Cardiac muscle cell (in vitro differentiated cells and primary cell): ENCODE data around the gene MACROD2. TPM values are rescaled to one million over a fixed set of nuclear protein-coding genes. Genes with fewer than 3 reads are reported as not detected.

Experiments
- DNase-seq, 2 donors: peaks; one replicate each; pipeline versions ENCODE4 v3.0.0 to v3.0.0-alpha.2; 2010 to 2017; ENCODE audit warnings: low read depth in 1 of 2, low spot score in 1 of 2
- H3K27ac ChIP-seq: fragments of 200-600 bp; sonication (generic); 2 replicates; pipeline ENCODE4 v1.5.1; 2016
- H3K27me3 ChIP-seq: fragments of 200-600 bp; sonication (generic); 2 replicates; pipeline ENCODE4 v1.6.0; 2016; ENCODE audit warnings: control low read depth
- H3K36me3 ChIP-seq: fragments of 200-600 bp; sonication (generic); 2 replicates; pipeline ENCODE4 v1.5.1; 2016; ENCODE audit warnings: control low read depth
- H3K4me1 ChIP-seq: fragments of 200-600 bp; sonication (generic); 2 replicates; pipeline ENCODE4 v1.8.1; 2017; ENCODE audit warnings: low read depth, mild to moderate bottlenecking, mixed run types
- H3K4me3 ChIP-seq: fragments of 200-600 bp; sonication (generic); 2 replicates; pipeline ENCODE4 v1.5.1; 2016; ENCODE audit warnings: mild to moderate bottlenecking
- H3K9me3 ChIP-seq: fragments of 200-600 bp; sonication (generic); 2 replicates; pipeline ENCODE4 v1.5.1; 2017; ENCODE audit warnings: low read depth, mild to moderate bottlenecking, control low read depth
- polyA plus RNA-seq: library from polyadenylated mRNA; unstranded; fragments of >200 nt; fragmentation: Nextera tagmentation; extraction: Ambion mirVana; gene quantifications from 2 replicates; pipeline ENCODE4 v1.2.1, GENCODE V29; 2016
- total RNA-seq: library from RNA; depleted of rRNA; stranded (reverse); fragments of >200 nt; gene quantifications from 2 replicates; pipeline ENCODE4 v1.2.3, GENCODE V29; 2016
- TF ChIP-seq, protein P1 (sequence below): IDR thresholded peaks from 2 replicates; pipeline ENCODE4 v1.5.1; 2012; ENCODE audit warnings: low read depth, mild to moderate bottlenecking, low read length

The MACROD2 gene
- total and polyA plus RNA-seq, 2 experiments from 2014 or later: 9.3 to 14.4 TPM

DNA sequence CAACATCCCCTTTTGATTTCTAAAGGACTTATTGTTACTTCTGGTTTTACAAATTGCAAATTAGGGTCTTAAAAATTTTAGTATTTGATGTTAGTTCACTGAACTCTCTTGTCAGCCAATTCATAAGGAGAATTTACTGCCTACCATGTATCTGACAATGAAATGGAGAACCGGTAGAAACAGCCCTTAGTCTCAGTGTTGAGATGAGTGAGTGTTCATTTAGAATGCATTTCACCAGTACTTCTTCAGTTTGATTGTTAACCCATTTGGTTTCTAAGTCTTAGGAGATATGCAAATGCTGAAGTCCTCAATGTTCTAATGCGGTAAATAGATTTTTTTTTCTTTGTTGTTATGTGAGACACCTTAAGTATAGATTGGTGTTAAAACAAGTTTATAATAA, 958.4 kb downstream of the MACROD2 start:
- Histone ChIP-seq H3K27ac (no peak overlapping the region), H3K36me3 (no peaks in the 10 kb centered on the region), H3K27me3 (no peaks in the 10 kb centered on the region), H3K4me3 (no peak overlapping the region), H3K4me1 (no peaks in the 10 kb centered on the region), H3K9me3 (no peaks in the 10 kb centered on the region)
- no peak for DNase-seq
- TF ChIP-seq, protein P1, sequence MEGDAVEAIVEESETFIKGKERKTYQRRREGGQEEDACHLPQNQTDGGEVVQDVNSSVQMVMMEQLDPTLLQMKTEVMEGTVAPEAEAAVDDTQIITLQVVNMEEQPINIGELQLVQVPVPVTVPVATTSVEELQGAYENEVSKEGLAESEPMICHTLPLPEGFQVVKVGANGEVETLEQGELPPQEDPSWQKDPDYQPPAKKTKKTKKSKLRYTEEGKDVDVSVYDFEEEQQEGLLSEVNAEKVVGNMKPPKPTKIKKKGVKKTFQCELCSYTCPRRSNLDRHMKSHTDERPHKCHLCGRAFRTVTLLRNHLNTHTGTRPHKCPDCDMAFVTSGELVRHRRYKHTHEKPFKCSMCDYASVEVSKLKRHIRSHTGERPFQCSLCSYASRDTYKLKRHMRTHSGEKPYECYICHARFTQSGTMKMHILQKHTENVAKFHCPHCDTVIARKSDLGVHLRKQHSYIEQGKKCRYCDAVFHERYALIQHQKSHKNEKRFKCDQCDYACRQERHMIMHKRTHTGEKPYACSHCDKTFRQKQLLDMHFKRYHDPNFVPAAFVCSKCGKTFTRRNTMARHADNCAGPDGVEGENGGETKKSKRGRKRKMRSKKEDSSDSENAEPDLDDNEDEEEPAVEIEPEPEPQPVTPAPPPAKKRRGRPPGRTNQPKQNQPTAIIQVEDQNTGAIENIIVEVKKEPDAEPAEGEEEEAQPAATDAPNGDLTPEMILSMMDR: no peak

DNA sequence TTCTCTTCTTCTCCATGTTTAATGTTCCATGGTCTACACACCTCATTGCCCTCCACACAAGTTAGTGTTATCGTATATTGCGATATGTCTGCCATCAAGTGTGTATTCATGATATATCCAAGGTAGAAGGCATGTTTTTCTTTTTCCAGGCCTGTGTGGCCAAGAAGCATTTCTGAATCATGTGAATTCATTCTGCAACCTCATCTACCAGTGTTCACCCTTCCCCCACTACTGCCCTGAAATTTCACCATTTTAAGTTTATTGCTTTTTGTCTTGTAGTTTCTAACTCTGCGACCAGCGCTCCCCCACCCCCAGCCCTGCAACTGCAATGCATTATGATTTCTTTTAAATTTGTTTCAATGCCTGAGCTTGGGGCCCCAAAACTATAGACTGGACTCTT, 960.1 kb downstream of the MACROD2 start:
- no peak overlapping the region for H3K27ac ChIP-seq
- no peak overlapping the region for H3K4me3 ChIP-seq
- no peaks in the 10 kb centered on the region for H3K36me3 ChIP-seq
- H3K4me1 ChIP-seq: no peaks in the 10 kb centered on the region
- H3K9me3 ChIP-seq: no peaks in the 10 kb centered on the region
- H3K27me3 ChIP-seq: no peaks in the 10 kb centered on the region
- no peak for DNase-seq
- TF ChIP-seq, protein P1: no peak

DNA sequence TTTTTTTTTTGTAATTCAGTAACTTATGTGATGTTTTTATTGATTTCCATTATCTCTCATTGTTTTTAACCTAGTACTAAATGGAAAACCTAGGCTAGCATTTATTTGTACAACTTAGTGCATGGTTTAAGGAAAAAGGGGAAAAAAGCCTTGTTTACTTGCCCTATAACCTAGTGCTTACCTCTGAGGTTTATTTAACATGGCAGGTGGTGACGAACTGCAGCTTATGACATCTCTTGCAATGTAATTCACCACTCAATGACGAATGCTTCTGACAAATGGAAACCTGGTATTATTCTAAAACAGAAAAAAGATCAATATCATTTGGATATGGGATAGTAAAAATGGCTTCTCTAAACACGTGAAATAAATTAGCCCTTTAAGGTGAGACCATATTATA, 960.7 kb downstream of the MACROD2 start:
- no peak overlapping the region for H3K27ac ChIP-seq

DNA sequence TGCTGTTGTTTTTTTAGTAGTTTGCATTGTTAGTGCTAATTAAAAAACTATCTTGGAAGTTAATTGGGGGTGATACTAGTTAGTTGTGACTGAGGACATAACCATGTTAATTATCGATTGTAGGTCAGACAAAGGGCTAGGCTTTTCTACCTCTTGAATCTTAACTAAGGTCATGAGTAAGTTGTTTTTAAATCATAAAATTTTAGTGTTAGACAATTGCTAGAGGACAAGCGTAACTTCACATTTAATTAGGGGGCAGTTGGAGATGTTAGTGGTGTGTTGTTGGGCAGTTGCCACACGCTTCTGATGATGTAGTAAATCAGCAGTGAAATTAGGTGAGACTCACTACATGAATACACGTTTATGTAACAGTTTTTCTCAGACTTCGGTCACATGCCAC, 961.2 kb downstream of the MACROD2 start:
- Histone ChIP-seq H3K9me3 (no peaks in the 10 kb centered on the region), H3K27me3 (no peaks in the 10 kb centered on the region), H3K27ac (no peak overlapping the region), H3K4me1 (no peaks in the 10 kb centered on the region), H3K4me3 (no peak overlapping the region), H3K36me3 (no peaks in the 10 kb centered on the region)
- no peak for DNase-seq
- TF ChIP-seq, protein P1: no peak

More for the DNA sequence above, 960.7 kb downstream of the MACROD2 start:
- Histone ChIP-seq H3K4me3 (no peak overlapping the region), H3K9me3 (no peaks in the 10 kb centered on the region), H3K27me3 (no peaks in the 10 kb centered on the region), H3K36me3 (no peaks in the 10 kb centered on the region), H3K4me1 (no peaks in the 10 kb centered on the region)
- DNase-seq: no peak
- TF ChIP-seq, protein P1: no peak

DNA sequence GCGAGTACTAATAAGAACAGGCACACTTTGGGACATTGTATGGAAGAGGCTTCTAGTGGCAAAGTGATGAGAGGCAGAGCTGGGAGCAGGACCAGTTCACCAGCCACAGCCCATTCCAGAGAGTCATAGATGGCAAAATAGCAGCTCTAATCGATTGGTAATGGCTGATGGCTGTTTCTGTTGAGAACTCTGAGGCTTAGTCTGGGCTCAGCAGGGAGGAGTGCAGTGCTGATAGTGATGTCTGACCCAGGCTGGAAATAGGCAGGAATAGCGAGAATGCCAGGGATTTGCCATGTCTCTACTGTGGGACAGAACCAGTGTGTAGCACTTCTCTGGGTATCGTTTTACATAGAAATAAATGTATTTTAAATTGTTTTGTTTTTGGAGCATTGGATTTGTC, 962.1 kb downstream of the MACROD2 start:
- no peaks in the 10 kb centered on the region for H3K9me3 ChIP-seq
- TF ChIP-seq, protein P1: no peak
- no peaks in the 10 kb centered on the region for H3K27me3 ChIP-seq
- H3K27ac ChIP-seq: no peak overlapping the region
- H3K36me3 ChIP-seq: no peaks in the 10 kb centered on the region
- no peaks in the 10 kb centered on the region for H3K4me1 ChIP-seq
- DNase-seq: no peak
- H3K4me3 ChIP-seq: no peak overlapping the region

DNA sequence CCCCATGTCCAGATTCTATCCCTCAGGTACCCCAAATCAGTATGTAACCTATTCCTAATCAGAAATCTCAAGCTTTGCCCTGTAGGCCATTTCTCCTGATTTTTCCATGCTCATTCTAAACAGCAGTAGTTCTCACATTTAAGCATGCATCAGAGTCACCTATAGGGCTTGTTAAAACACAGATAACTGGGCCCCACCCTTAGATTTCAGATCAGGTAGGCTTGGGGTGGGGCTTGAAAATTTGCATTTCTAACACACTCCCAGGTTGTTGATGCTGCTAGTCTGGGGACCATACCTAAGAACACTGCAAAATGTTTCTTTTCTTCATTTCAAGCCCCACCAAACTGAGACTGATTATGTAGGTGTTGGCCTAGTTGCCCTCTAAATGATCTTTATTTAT, 963.3 kb downstream of the MACROD2 start:
- no peaks in the 10 kb centered on the region for H3K9me3 ChIP-seq
- no peak overlapping the region for H3K4me3 ChIP-seq

More for the DNA sequence above, 963.3 kb downstream of the MACROD2 start:
- no peaks in the 10 kb centered on the region for H3K27me3 ChIP-seq
- no peak overlapping the region for H3K27ac ChIP-seq
- no peaks in the 10 kb centered on the region for H3K36me3 ChIP-seq
- TF ChIP-seq, protein P1: no peak
- DNase-seq: no peak
- H3K4me1 ChIP-seq: no peaks in the 10 kb centered on the region
